Measurements from ENCODE around the gene PTH1R. TPM values are rescaled to one million over a fixed set of nuclear protein-coding genes. Genes with fewer than 3 reads are reported as not detected.

PTH1R gene
- total RNA-seq, 1 experiment from 2014 or later: 0.32 TPM

- TF ChIP-seq REST (IDR thresholded peaks at IDR 0.05; ENCODE audit: low read depth): no peak
- no peak for TF ChIP-seq CBX3 (IDR thresholded peaks at IDR 0.05; ENCODE audit: low read depth)
- no peak for TF ChIP-seq SRF (IDR thresholded peaks at IDR 0.05; ENCODE audit: low read depth)
These were observed 39.7 kb downstream of the PTH1R start (continued) for GRCh38 chr3:46917257-46917656.

- Histone ChIP-seq H2AFZ (ENCODE audit: low read depth, low read length, poor library complexity, severe bottlenecking) (no peak overlapping the region), H3K79me2 (ENCODE audit: insufficient read depth, low read length) (peaks cover 6% of the 10 kb centered on the region; the same call in 1 of the 2 replicates), H3K4me1 (ENCODE audit: control insufficient read depth in 1 of 2, insufficient read depth in 2 of 2, low read length in 2 of 2) (peaks cover 3 to 9% of the 10 kb centered on the region in 2 experiments; a peak in 2 of 4 replicates), H3K9me2 (ENCODE audit: insufficient read depth) (no peaks in the 10 kb centered on the region), H3K4me2 (ENCODE audit: low read length) (no peak overlapping the region), H3K36me3 (ENCODE audit: control insufficient read depth in 1 of 2, insufficient read depth in 2 of 2, low read length in 2 of 2) (peaks cover 24 to 56% of the 10 kb centered on the region in 2 experiments), H3K27me3 (ENCODE audit: insufficient read depth, low read length) (no peaks in the 10 kb centered on the region), H4K20me1 (ENCODE audit: insufficient read depth) (no peaks in the 10 kb centered on the region), H3K9me3 (ENCODE audit: control insufficient read depth in 1 of 2, insufficient read depth in 1 of 2, low read depth in 1 of 2, low read length in 2 of 2) (no peaks in the 10 kb centered on the region), H3K9ac (ENCODE audit: low read length) (no peak overlapping the region), H3K27ac (ENCODE audit: low read depth, low read length) (no peak overlapping the region), H3K4me3 (replicated peaks in 1 of 2; ENCODE audit: low read depth in 1 of 2, low read length in 2 of 2) (no peak overlapping the region)
- intact Hi-C loops (cut with micrococcal nuclease): no loop called here
- POLR2A ChIA-PET: no interaction called here
- no peak for ATAC-seq
- RAD21 ChIA-PET (ENCODE audit: low non-redundant PET in 1 of 2, low total read pairs in 2 of 2, uncharacterized antibody in 2 of 2, unreplicated experiment in 2 of 2): no interaction called here
- CTCF ChIA-PET: interaction anchor here (1.5 kb wide), 1 partner anchor 8 kb away, joined by 4 read pairs; no protein-coding TSS in a partner anchor
- no peak for DNase-seq (ENCODE audit: low read depth, low spot score)
- BruUV-seq (replicated peaks): no TSS peak
- no peak for TF ChIP-seq ZFX (IDR thresholded peaks at IDR 0.05)
- TF ChIP-seq ATF3 (IDR thresholded peaks at IDR 0.05): no peak
- no peak for TF ChIP-seq POLR2A (IDR thresholded peaks at IDR 0.05; ENCODE audit: borderline replicate concordance, extremely low read depth, insufficient read depth, insufficient read length)
- TF ChIP-seq YY1 (IDR thresholded peaks at IDR 0.05; ENCODE audit: extremely low read depth, insufficient replicate concordance, low read depth, low read length): no peak
- TF ChIP-seq POLR2AphosphoS5 (IDR thresholded peaks at IDR 0.05; ENCODE audit: low read depth, low read length): no peak
- no peak for TF ChIP-seq FOSL1 (IDR thresholded peaks at IDR 0.05; ENCODE audit: low read depth)
- TF ChIP-seq EZH2 (IDR thresholded peaks at IDR 0.05): no peak
- no peak for TF ChIP-seq SIN3A (IDR thresholded peaks at IDR 0.05; ENCODE audit: low read depth)
- TF ChIP-seq CTCF (IDR thresholded peaks at IDR 0.05 in 2 of 3, conservative IDR thresholded peaks at IDR 0.05 in 1 of 3; ENCODE audit: borderline replicate concordance in 1 of 3, insufficient read depth in 1 of 3, low read depth in 2 of 3, low read length in 2 of 3): no peak
- TF ChIP-seq SP1 (IDR thresholded peaks at IDR 0.05; ENCODE audit: low read depth): no peak
- TF ChIP-seq ELF1 (IDR thresholded peaks at IDR 0.05; ENCODE audit: borderline replicate concordance, low read depth): no peak
- no peak for TF ChIP-seq CEBPB (IDR thresholded peaks at IDR 0.05; ENCODE audit: low read depth)
- TF ChIP-seq MAX (IDR thresholded peaks at IDR 0.05): no peak
- TF ChIP-seq REST (IDR thresholded peaks at IDR 0.05; ENCODE audit: low read depth): no peak
- TF ChIP-seq EGR1 (IDR thresholded peaks at IDR 0.05; ENCODE audit: low read depth): no peak
- TF ChIP-seq EZH2phosphoT487 (IDR thresholded peaks at IDR 0.05; ENCODE audit: borderline replicate concordance): no peak
- TF ChIP-seq SRF (IDR thresholded peaks at IDR 0.05; ENCODE audit: low read depth): no peak
These were observed 40.7 kb downstream of the PTH1R start for GRCh38 chr3:46918202-46918601.

Measured in HCT116 (cell line).